GM12878 (cell line): Measurements from ENCODE around the gene RAB11A. TPM values are rescaled to one million over a fixed set of nuclear protein-coding genes. Genes with fewer than 3 reads are reported as not detected.

ENCODE experiments used
- ATAC-seq: fragments of 200-7000 bp; cut with Tn5 transposase; 3 replicates; pipeline ENCODE4 v1.9.1; 2020; ENCODE audit warnings: mild to moderate bottlenecking, moderate library complexity
- BruUV-seq: library from RNA; stranded (reverse); fragments of 400-500 nt; replicated peaks from 2 replicates; lab custom pipeline; 2021; lab: Mats Ljungman, UMichigan
- CTCF ChIA-PET: fragments of 300-600 bp; sonication (Branson Sonifier 250); formaldehyde crosslinking; extraction: SDS; loops from one replicate; lab custom pipeline; 2021; ENCODE audit warnings: inconsistent platforms; lab: Yijun Ruan, JAX
- POLR2A ChIA-PET: fragments of 350-600 bp; formaldehyde crosslinking; extraction: SDS; loops from one replicate; lab custom pipeline; 2021; ENCODE audit warnings: inconsistent platforms; lab: Charles Lee
- RAD21 ChIA-PET: fragments of 300-600 bp; sonication (Branson Sonifier 250); formaldehyde crosslinking; loops from one replicate; lab custom pipeline; 2023; ENCODE audit warnings: antibody characterized with exemption; ENCODE audit not compliant: unreplicated experiment; lab: Charles Lee
- SMC1A ChIA-PET: fragments of 300-600 bp; sonication (Branson Sonifier 250); formaldehyde crosslinking; loops from one replicate; lab custom pipeline; 2023; ENCODE audit not compliant: unreplicated experiment, uncharacterized antibody; lab: Charles Lee
- DNase-seq: peaks from one replicate; pipeline ENCODE4 v3.0.0-alpha.2; 2011; ENCODE audit warnings: low read depth, low spot score
- FAIRE-seq: peaks from 3 replicates; lab custom pipeline; 2011; peaks lifted over from hg19 to GRCh38; lab: Jason Lieb, UNC
- H2AFZ ChIP-seq: 2 replicates; pipeline ENCODE4 v1.6.0; 2011; ENCODE audit warnings: low read depth, low read length, control low read depth; ENCODE audit not compliant: control insufficient read depth
- H3K27ac ChIP-seq: 2 replicates; pipeline ENCODE4 v1.5.1; 2011; ENCODE audit warnings: control low read depth; ENCODE audit not compliant: control insufficient read depth, insufficient read depth
- H3K27me3 ChIP-seq, 2 experiments: replicated peaks in 1 of 2; 2 replicates each; pipeline versions ENCODE4 v1.6.0 to v1.6.1; 2011; ENCODE audit warnings: low read length in 1 of 2; ENCODE audit not compliant: control insufficient read depth in 2 of 2, insufficient read depth in 2 of 2
- H3K36me3 ChIP-seq, 2 experiments: 2 replicates each; pipeline ENCODE4 v1.5.1; 2011; ENCODE audit warnings: low read length in 1 of 2; ENCODE audit not compliant: control insufficient read depth in 2 of 2, insufficient read depth in 2 of 2
- H3K4me1 ChIP-seq: 2 replicates; pipeline ENCODE4 v1.6.1; 2011; ENCODE audit warnings: mild to moderate bottlenecking, low read length, moderate library complexity, mixed read lengths; ENCODE audit not compliant: control insufficient read depth, insufficient read depth
- H3K4me2 ChIP-seq: 2 replicates; pipeline ENCODE4 v1.6.0; 2011; ENCODE audit warnings: control low read depth; ENCODE audit not compliant: control insufficient read depth, insufficient read depth
- H3K4me3 ChIP-seq: fragments of 200-600 bp; sonication (generic); 2 replicates; pipeline ENCODE4 v1.5.1; 2016
- H3K79me2 ChIP-seq: 2 replicates; pipeline ENCODE4 v1.6.0; 2011; ENCODE audit warnings: low read length; ENCODE audit not compliant: control insufficient read depth, insufficient read depth
- H3K9ac ChIP-seq: 2 replicates; pipeline ENCODE4 v1.8.0; 2011; ENCODE audit warnings: low read length, control low read depth, mixed read lengths; ENCODE audit not compliant: control insufficient read depth, insufficient read depth
- H3K9me3 ChIP-seq: replicated peaks from 3 replicates; pipeline ENCODE4 v1.5.1; 2011; ENCODE audit warnings: mild to moderate bottlenecking, low read length; ENCODE audit not compliant: control insufficient read depth, insufficient read depth
- H4K20me1 ChIP-seq: 2 replicates; pipeline ENCODE4 v1.6.0; 2011; ENCODE audit not compliant: control insufficient read depth, insufficient read depth
- ASH2L ChIP-seq: fragments of 300-600, 200-600 bp; sonication (generic); IDR thresholded peaks from 2 replicates; pipeline ENCODE4 v1.6.1; 2017; ENCODE audit warnings: low read depth, mild to moderate bottlenecking, borderline replicate concordance
- CBX3 ChIP-seq: fragments of 200-600 bp; sonication (generic); IDR thresholded peaks from 2 replicates; pipeline ENCODE4 v1.6.1; 2016; ENCODE audit warnings: low read depth, borderline replicate concordance
- EP300 ChIP-seq, 2 experiments: fragments of 150-350 bp in 1 of 2; IDR thresholded peaks; 2 replicates each; pipeline ENCODE4 v1.6.1; 2011 to 2012; ENCODE audit warnings: low read depth in 2 of 2, low read length in 2 of 2, borderline replicate concordance in 1 of 2, improper control_type of control experiment in 1 of 2, inconsistent platforms in 1 of 2; ENCODE audit not compliant: control insufficient read depth in 1 of 2
- KDM1A ChIP-seq: fragments of 200-600 bp; sonication (generic); IDR thresholded peaks from 2 replicates; pipeline ENCODE4 v1.6.1; 2016; ENCODE audit warnings: borderline replicate concordance
- LARP7 ChIP-seq: fragments of 450-650 bp; IDR thresholded peaks from 2 replicates; pipeline ENCODE4 v1.6.1; 2017; ENCODE audit warnings: mild to moderate bottlenecking
- MAX ChIP-seq: IDR thresholded peaks from 2 replicates; pipeline ENCODE4 v1.6.1; 2012; ENCODE audit warnings: low read depth, low read length, improper control_type of control experiment
- MTA2 ChIP-seq: fragments of 450-650 bp; IDR thresholded peaks from 2 replicates; pipeline ENCODE4 v1.6.1; 2016; ENCODE audit warnings: low read depth, mild to moderate bottlenecking, moderate library complexity
- NKRF ChIP-seq: fragments of 450-650 bp; conservative IDR thresholded peaks from 2 replicates; pipeline ENCODE4 v1.6.1; 2017; ENCODE audit warnings: mild to moderate bottlenecking, moderate library complexity
- PAX8 ChIP-seq: fragments of 450-650 bp; IDR thresholded peaks from 2 replicates; pipeline ENCODE4 v1.6.1; 2017; ENCODE audit warnings: mild to moderate bottlenecking, moderate library complexity
- RAD21 ChIP-seq: IDR thresholded peaks from 2 replicates; pipeline ENCODE4 v1.6.1; 2011; ENCODE audit warnings: mild to moderate bottlenecking, low read depth, low read length, moderate library complexity; ENCODE audit not compliant: insufficient read depth
- SMAD1 ChIP-seq: fragments of 450-650 bp; IDR thresholded peaks from 2 replicates; pipeline ENCODE4 v1.6.1; 2018; ENCODE audit warnings: mild to moderate bottlenecking, low read depth; ENCODE audit not compliant: partially characterized antibody
- SREBF2 ChIP-seq: IDR thresholded peaks from 2 replicates; pipeline ENCODE4 v1.6.1; 2012; ENCODE audit warnings: mild to moderate bottlenecking, low read length
- TARDBP ChIP-seq: IDR thresholded peaks from 2 replicates; pipeline ENCODE4 v1.6.1; 2016; ENCODE audit warnings: borderline replicate concordance
- TCF3 ChIP-seq: IDR thresholded peaks from 2 replicates; pipeline ENCODE4 v1.6.1; 2012; ENCODE audit warnings: low read depth, mild to moderate bottlenecking, low read length, borderline replicate concordance; ENCODE audit not compliant: insufficient read depth
- WRNIP1 ChIP-seq: IDR thresholded peaks from 2 replicates; pipeline ENCODE4 v1.6.1; 2011; ENCODE audit warnings: low read depth, low read length, improper control_type of control experiment, borderline replicate concordance
- ZNF217 ChIP-seq: fragments of 450-650 bp; IDR thresholded peaks from 2 replicates; pipeline ENCODE4 v1.6.1; 2017; ENCODE audit warnings: antibody characterized with exemption, mild to moderate bottlenecking
- in situ Hi-C: fragments of 300-500 bp; cut with MboI; formaldehyde crosslinking; loops from 9 replicates; pipeline ENCODE4 v1.14.3; 2018; ENCODE audit warnings: mixed read lengths
- intact Hi-C: fragments of 100-400 bp; cut with micrococcal nuclease; formaldehyde crosslinking; loops from one replicate; pipeline ENCODE4 v1.14.2; 2022; ENCODE audit not compliant: unreplicated experiment
- polyA plus RNA-seq, 11 experiments: library from polyadenylated mRNA; depleted of rRNA in 4 of 11; unstranded in 6 of 11; stranded (reverse) in 5 of 11; fragments of >200 nt; fragmentation: Nextera tagmentation in 4 of 11; fragmentation: Illumina TruSeq in 1 of 11; extraction: Ambion mirVana in 4 of 11; extraction: Trizol in 1 of 11; gene quantifications; 1 replicate in 1 of 11; 2 replicates in 10 of 11; pipeline versions ENCODE4 v1.2.1 to v1.2.3, GENCODE V29; 2011 to 2016; ENCODE audit warnings: inconsistent platforms in 2 of 11, missing spikeins in 2 of 11, low read depth in 1 of 11
- total RNA-seq, 4 experiments: library from RNA; depleted of rRNA in 3 of 4; stranded (reverse); fragments of >200 nt in 3 of 4; fragmentation: Illumina TruSeq in 1 of 4; extraction: Trizol in 1 of 4; gene quantifications; 2 replicates each; pipeline versions ENCODE4 v1.2.1 to v1.2.3, GENCODE V29; 2013 to 2021
- TF ChIP-seq, protein P1 (sequence below): fragments of 450-650 bp; formaldehyde crosslinking; IDR thresholded peaks from 2 replicates; pipeline ENCODE4 v1.5.0; 2022; ENCODE audit warnings: mild to moderate bottlenecking, missing genetic modification characterization

Gene RAB11A
- total and polyA plus RNA-seq, 10 of the 15 experiments (the other 5 are each of a cell fraction or from before 2014, with no cell fraction given) = 128 to 387 (median 224) TPM

DNA sequence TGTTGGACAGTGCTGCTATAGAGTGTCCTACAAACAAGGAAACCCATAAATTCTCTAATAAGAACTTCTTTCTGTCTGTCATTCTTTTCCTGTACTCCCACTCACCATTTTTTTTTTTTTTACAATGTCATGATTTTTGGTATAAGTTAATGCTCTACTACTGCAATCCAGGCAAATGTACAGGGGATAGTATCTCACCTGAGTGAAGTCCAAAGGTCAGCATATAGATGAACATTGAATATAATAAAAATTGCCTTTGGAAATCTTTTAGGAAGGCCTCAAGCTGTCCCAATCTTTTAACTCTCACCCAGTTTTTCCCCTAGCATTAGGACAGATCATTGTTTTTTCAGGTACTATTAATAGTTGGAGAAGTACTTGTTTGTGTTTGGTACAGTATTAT lies 21.3 kb upstream of the RAB11A start:
- in situ Hi-C loops = no loop called here
- RAD21 ChIA-PET = no interaction called here

More for the DNA sequence above, 21.3 kb upstream of the RAB11A start:
- Histone ChIP-seq H3K4me3 (no peak overlapping the region), H3K36me3 (no peaks in the 10 kb centered on the region), H3K9ac (no peak overlapping the region), H3K27me3 (no peaks in the 10 kb centered on the region), H3K27ac (no peak overlapping the region), H3K4me1 (no peaks in the 10 kb centered on the region), H2AFZ (no peak overlapping the region), H3K4me2 (no peak overlapping the region), H3K79me2 (no peaks in the 10 kb centered on the region), H4K20me1 (no peaks in the 10 kb centered on the region), H3K9me3 (no peaks in the 10 kb centered on the region)
- no peak for TF ChIP-seq SMAD1
- TF ChIP-seq WRNIP1 = no peak
- TF ChIP-seq MAX = no peak
- TF ChIP-seq KDM1A = no peak
- TF ChIP-seq MTA2 = no peak
- no peak for TF ChIP-seq NKRF
- TF ChIP-seq, protein P1, sequence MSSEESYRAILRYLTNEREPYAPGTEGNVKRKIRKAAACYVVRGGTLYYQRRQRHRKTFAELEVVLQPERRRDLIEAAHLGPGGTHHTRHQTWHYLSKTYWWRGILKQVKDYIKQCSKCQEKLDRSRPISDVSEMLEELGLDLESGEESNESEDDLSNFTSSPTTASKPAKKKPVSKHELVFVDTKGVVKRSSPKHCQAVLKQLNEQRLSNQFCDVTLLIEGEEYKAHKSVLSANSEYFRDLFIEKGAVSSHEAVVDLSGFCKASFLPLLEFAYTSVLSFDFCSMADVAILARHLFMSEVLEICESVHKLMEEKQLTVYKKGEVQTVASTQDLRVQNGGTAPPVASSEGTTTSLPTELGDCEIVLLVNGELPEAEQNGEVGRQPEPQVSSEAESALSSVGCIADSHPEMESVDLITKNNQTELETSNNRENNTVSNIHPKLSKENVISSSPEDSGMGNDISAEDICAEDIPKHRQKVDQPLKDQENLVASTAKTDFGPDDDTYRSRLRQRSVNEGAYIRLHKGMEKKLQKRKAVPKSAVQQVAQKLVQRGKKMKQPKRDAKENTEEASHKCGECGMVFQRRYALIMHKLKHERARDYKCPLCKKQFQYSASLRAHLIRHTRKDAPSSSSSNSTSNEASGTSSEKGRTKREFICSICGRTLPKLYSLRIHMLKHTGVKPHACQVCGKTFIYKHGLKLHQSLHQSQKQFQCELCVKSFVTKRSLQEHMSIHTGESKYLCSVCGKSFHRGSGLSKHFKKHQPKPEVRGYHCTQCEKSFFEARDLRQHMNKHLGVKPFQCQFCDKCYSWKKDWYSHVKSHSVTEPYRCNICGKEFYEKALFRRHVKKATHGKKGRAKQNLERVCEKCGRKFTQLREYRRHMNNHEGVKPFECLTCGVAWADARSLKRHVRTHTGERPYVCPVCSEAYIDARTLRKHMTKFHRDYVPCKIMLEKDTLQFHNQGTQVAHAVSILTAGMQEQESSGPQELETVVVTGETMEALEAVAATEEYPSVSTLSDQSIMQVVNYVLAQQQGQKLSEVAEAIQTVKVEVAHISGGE (CRISPR knock-in tag) = no peak
- no peak for TF ChIP-seq ZNF217
- TF ChIP-seq RAD21 = no peak
- no peak for TF ChIP-seq EP300 (IDR thresholded peaks at IDR 0.05; ENCODE audit: borderline replicate concordance in 1 of 2, control insufficient read depth in 1 of 2, low read depth in 2 of 2, low read length in 2 of 2)
- no peak for TF ChIP-seq LARP7
- no peak for TF ChIP-seq TCF3
- no peak for TF ChIP-seq CBX3
- TF ChIP-seq PAX8 = no peak
- TF ChIP-seq ASH2L = no peak
- no peak for TF ChIP-seq SREBF2
- TF ChIP-seq TARDBP = no peak
- no peak for DNase-seq
- ChIA-PET CTCF (interaction anchor here (0.6 to 1.4 kb wide), 4 partner anchors 11 to 321 kb away, joined by 3 to 5 read pairs (median 4); no protein-coding TSS in a partner anchor), SMC1A (no interaction called here), POLR2A (no interaction called here)
- no peak for ATAC-seq
- FAIRE-seq = no peak
- no TSS peak for BruUV-seq
- intact Hi-C loops = no loop called here
